ENCODE measurements around the gene FOXK2. TPM values are rescaled to one million over a fixed set of nuclear protein-coding genes. Genes with fewer than 3 reads are reported as not detected.

Gene FOXK2
- total RNA-seq, 2 experiments from 2014 or later = 48.8 to 51.4 TPM

DNA sequence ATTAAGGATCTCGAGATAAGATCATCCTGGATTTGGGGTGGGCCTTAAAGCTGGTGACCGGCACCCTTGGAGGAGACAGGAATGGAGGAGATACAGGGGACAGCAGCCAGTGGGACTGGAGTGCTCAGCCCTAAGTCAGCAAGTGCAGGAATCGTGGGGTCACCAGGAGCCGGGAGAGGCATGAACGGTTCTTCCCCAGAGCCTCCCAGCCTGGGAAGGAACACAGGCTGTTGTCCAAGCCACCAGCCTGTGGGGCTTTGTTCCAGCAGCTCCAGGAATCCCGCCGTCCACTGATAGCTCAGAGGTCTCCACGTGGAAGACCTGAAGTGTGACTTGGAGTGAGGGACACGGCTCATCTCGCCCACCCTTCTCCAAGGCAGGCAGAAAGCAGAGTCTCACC is 131.2 kb downstream of the FOXK2 start:
- no peak for DNase-seq
- H3K4me3 Mint-ChIP-seq = no peak overlapping the region
- intact Hi-C loops (cut with micrococcal nuclease) = no loop called here
- H3K27ac Mint-ChIP-seq = no peak overlapping the region
- CTCF ChIA-PET = interaction anchor here (0.6 kb wide), 1 partner anchor 443 kb away, joined by 3 read pairs; no protein-coding TSS in a partner anchor
- no peaks in the 10 kb centered on the region for H3K27me3 Mint-ChIP-seq (ENCODE audit: low read depth)
- peaks cover 2% of the 10 kb centered on the region for H3K36me3 Mint-ChIP-seq (ENCODE audit: low read depth)
- peaks cover 13% of the 10 kb centered on the region for H3K4me1 Mint-ChIP-seq (ENCODE audit: low read depth)
- no peaks in the 10 kb centered on the region for H3K9me3 Mint-ChIP-seq

- H3K36me3 Mint-ChIP-seq (ENCODE audit: low read depth) = no peaks in the 10 kb centered on the region
- no peak overlapping the region for H3K27ac Mint-ChIP-seq
- H3K27me3 Mint-ChIP-seq (ENCODE audit: low read depth) = no peaks in the 10 kb centered on the region
- DNase-seq = no peak
- CTCF ChIA-PET = no interaction called here
- intact Hi-C loops (cut with micrococcal nuclease) = no loop called here
- H3K9me3 Mint-ChIP-seq = no peaks in the 10 kb centered on the region
- H3K4me3 Mint-ChIP-seq = no peak overlapping the region
- no peaks in the 10 kb centered on the region for H3K4me1 Mint-ChIP-seq (ENCODE audit: low read depth)
Observed at GRCh38 chr17:82653651-82654528, 134.4 kb downstream of the FOXK2 start.

Other genes with a start within 250 kb of the FOXK2 start
- gene CSNK1D, start 246.0 kb upstream of the FOXK2 start, total RNA-seq = 100 to 1,000 TPM in 1 of 2 experiments, 10 to 100 TPM in 1; 99.8 to 100 TPM
- 100 to 1,000 TPM; 635 to 646 TPM for gene CD7, start 202.1 kb upstream of the FOXK2 start, total RNA-seq
- gene SECTM1, start 186.0 kb upstream of the FOXK2 start, total RNA-seq = 1 to 10 TPM; 2.8 to 3.8 TPM
- under 1 TPM in 1 of 2 experiments, not detected in 1; 0.21 TPM for gene TEX19, start 160.5 kb upstream of the FOXK2 start, total RNA-seq
- gene UTS2R, start 148.0 kb upstream of the FOXK2 start, total RNA-seq = not detected
- gene HEXD, start 101.4 kb upstream of the FOXK2 start, total RNA-seq = 10 to 100 TPM; 22.4 to 26.3 TPM
- gene OGFOD3, start 101.1 kb upstream of the FOXK2 start, total RNA-seq = 10 to 100 TPM; 31.1 to 32.9 TPM
- gene CYBC1, start 69.0 kb upstream of the FOXK2 start, total RNA-seq = 100 to 1,000 TPM; 292 to 294 TPM
- 10 to 100 TPM; 64.2 to 69.3 TPM for gene NARF, start 61.0 kb upstream of the FOXK2 start, total RNA-seq
- 10 to 100 TPM; 23.2 to 25.0 TPM for gene WDR45B, start 128.7 kb downstream of the FOXK2 start, total RNA-seq
- gene RAB40B, start 179.0 kb downstream of the FOXK2 start, total RNA-seq = under 1 TPM; 0.42 to 0.52 TPM
- gene FN3KRP, start 197.0 kb downstream of the FOXK2 start, total RNA-seq = 10 to 100 TPM; 30.0 to 31.7 TPM
- gene FN3K, start 215.9 kb downstream of the FOXK2 start, total RNA-seq = 1 to 10 TPM; 1.3 to 1.8 TPM
- 10 to 100 TPM; 71.8 to 75.3 TPM for gene TBCD, start 232.3 kb downstream of the FOXK2 start, total RNA-seq